Measurements from ENCODE around the gene CTDNEP1.

The CTDNEP1 gene

DNA sequence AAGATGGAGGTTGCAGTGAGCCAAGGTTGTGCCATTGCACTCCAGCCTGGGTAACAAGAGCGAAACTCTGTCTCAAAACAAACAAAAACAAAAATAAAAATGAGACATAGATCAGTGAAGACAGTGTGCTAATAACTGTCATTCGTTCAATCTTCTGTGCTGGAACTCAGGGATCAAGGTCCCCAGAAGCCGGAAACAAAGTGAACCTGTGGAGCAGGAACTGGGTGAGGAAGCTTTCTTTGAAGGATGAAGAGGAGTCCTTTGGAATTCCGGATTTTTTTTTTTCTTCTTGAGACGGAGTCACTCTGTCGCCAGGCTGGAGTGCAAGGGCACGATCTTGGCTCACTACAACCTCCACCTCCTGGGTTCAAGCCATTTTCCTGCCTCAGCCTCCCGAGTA, 27.9 kb upstream of the CTDNEP1 start:
- no peak for DNase-seq

DNA sequence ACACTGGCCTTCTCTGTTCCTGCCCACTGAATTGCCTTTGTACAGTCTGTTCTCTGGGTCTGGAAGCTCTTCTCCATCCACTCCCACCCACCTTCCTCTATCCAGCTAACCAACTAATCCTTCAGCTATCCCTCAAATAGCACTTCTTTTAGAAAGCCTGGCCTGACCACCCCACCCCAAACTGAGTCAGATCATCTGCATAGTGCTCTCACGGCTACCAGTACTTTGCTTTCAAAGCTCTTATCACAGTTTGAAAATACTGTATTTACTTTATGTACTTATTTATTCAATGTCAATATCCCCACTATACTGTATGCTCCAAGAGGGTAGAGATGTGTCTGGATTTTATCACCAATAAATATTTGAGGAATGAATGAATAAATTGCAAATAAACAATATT, 15.2 kb upstream of the CTDNEP1 start:
- DNase-seq, result no peak

DNA sequence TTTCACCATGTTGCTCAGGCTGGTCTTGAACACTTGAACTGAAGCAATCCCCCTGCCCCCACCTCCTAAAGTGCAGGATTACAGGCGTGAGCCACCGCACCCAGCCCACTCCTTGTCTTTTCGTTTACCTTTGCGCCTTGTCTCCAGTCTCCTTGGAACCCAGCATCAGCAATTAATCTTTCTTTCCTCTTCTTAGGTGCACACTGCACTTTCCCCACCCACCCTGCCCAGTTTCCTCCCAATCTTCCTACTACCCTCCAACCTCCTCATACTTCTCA, 12.2 kb upstream of the CTDNEP1 start:
- no peak for DNase-seq

DNA sequence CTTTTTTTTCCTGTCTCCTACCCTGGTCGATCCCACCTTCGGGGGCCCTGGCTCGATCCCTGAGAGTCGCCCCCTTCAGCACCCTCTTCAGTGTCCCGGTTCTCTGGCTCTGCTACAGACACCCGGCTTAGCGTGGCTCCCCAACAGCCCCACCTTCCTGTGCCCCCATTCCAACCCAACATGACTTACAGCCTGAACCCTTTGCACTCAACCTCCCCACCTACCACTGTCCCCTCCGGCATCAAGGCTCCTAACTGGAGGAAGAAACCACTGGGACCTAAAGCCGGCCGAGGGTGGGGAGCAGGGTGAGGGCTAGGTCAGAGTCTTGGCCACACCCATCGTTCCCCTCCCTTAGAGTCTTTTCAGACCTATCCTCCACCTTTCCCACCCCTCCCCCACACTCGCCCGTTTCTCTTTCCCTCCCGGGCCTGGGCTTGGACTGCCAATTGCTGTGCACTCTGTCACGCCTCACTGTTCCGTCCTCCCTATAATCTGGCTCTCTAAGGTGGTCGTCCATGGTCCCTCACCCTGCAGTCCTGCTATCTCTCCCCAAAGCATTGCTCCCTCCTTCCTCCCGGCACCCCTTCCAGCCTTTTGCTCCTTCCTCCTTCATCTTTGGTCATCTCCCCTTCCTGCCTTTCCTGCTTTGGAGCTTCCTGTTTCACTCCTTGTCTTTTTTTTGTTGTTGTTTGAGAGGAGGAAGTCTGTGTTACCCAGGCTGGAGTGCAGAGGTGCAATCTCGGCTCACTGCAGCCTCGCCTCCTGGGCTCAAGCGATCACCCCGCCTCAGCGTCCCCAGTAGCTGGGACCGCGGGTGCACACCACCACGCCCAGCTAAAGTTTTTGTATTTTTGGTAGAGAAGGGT, 11.6 kb upstream of the CTDNEP1 start:
- no peak for DNase-seq

DNA sequence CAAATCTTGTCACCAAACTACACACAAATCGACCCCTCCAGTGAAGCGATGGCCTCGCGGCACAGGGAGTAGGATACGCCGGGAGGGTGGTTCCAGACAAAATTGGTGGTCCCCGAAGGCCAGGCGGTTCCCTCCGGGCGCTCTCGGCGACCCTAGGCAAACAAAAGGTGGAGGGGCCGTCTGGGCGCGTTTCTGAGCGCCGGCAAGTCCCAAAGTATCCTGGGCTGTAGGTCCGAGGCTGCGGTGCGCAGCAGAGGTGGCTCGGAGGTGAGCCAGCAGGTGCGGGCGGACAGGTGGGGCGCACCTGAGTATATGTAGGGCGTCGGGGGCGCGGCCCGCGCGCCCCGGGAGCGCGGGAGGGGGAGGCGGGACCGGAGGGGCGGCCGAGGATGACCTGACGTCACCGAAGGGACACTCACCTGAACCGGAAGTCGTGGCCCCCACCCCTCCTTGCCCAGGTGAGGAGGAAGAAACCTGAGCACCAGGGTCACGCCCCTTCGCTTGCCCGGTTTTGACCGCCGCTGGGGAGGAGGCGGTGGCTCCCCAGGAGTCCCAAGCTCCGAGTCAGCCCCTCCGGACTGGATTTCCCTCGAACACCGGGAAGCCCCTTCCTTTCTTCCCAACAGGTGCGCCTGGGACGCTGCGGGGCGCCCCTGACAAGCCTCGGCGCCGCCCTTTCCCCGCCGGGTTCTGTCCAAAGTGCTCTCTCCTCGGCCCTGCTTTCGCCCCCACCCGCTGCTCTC, 10.8 kb upstream of the CTDNEP1 start, which contains the start of gene CLDN7:
TSS of gene CLDN7 (minus strand) at position 287 of the 743 bp plus-strand sequence. CDS start 435 bp downstream, outside the sequence.
- peak; percentile 29 for DNase-seq

DNA sequence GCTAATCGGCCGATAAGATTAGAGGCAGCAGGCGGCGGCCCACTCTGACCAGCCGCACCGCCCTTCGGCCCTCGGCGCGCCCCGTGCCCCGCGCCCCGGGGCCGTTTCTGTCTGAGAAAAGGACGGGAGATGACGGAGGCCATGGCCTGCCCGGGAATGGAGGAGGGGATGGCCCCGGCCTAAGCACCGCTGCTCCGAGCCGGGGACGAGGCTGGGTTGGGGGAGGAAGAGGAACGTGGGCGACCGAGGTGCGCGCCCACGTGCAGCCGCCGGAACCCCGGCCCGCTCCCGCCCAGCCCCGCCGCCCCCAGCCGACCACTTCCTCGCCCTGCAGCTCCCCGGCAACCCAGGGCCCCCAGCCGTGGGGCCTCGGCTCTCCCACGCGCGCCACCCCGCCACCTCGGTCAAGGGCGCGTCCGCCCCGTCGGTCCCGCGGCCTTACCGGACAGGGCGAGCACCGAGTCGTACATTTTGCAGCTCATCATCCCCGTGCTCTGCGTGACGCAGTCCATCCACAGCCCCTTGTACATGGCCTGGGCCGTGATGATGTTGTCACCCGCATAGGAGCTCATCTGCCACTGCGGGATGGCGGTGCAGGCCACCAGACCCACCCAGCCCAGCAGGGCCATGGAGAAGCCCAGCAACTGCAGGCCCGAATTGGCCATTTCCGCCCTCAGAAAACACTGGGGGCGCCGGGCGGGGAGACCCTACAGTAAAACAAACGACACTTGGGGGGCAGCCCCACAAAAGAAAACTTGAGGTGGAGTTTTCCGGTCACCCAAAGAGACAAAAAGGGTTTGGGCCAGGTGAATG, 10.1 kb upstream of the CTDNEP1 start:
- no peak for DNase-seq

DNA sequence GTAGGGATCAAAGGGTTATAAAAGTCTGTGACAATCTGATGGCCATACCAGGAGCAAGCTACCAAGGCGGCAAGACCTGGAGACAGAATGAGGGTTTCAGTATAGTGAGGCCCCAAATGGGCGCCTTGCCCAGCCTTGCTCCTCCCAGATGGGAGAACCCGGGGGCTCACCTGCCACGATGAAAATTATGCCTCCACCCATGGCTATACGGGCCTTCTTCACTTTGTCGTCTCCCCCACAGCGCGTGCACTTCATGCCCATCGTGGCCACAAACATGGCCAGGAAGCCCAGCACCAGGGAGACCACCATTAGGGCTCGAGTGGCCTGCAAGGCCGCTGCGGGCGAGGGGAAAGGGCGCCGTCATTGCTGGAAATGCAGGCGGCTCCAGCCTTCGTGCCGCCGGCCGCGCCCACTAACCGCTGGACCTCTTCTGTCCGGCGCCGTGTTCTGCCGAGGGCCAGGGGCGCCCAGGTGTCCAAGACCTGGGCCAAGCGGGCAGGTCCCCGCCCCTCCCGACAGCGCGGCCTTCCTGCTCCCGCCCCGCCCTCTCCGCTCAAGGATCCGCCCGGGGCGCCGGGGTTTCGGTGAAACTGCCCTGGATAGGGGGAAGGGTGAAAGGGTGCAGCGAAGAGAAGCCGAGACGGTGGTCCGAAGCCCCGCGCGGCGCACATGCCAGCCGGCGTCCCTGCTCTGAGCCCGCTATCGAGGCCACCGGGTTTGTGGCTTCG, 9.3 kb upstream of the CTDNEP1 start:
- DNase-seq, result no peak

DNA sequence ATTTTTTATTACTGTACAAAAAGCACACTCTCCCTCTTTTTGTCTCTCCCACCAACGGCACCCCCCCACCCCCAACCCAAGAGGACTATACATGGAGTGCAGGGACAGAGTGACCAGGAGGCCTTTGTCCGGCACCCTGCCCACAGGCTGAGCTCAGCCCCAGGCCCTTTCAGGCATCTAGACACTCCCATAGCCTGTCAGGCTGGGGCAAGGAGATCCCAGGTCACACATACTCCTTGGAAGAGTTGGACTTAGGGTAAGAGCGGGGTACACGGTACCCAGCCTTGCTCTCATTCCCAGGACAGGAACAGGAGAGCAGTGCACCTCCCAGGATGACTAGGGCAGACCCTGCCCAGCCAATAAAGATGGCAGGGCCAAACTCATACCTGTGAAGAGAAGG, 8.6 kb upstream of the CTDNEP1 start:
- no peak for DNase-seq

DNA sequence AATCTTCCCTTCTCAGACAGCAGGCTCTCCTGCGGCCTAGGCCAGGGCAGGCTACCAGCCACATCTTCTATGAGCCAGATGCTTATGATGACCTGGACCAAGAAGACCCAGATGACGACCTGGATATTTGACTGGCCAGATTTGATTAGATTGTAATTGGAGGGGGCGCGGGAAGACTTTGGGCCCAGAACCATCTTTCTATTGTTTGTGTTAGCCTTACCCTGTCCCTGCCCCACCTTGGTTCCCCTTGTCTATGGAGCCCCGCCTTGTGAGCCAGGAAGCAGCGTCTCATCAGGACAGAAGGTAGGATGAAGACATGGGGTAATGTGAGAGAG, 8.0 kb upstream of the CTDNEP1 start:
- DNase-seq, result no peak

DNA sequence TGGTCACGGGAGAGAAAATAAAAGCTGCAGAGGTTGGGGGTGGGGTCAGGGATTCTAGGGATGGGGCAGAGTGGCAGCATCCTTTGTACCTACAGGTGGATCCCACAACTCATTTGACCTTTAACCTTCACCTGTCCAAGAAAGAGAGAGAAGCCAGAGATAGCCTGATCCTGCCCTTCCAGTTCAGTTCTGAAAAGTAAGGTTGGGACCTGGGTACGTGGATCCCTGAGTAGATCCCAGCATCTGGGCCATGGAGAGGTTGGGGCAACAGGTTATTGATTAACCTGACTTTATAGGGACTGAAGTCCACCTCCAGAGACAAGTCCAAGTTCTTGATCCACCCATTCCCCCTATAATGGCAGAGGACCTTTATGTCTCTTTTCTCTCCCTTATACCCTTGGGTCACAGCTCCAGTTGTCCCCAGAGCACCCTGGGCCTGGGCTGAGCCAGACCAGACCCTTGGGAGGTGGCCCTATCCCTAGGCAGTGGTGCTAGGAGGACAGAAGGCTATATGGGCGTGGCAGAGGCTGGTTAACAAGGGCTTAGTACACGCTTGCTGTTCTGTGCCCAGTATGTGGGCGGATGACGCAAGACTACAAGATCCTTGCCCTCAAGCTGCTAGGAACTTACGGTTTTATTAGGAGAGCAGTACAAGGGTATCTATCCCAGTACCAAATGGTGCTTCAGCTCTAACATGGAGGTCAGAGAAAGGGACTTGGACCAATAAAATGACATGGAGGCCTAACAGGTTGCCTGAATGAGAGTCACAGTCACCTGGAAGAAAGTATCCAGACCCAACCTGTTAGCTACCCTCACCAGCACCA, 7.4 kb upstream of the CTDNEP1 start:
- no peak for DNase-seq

DNA sequence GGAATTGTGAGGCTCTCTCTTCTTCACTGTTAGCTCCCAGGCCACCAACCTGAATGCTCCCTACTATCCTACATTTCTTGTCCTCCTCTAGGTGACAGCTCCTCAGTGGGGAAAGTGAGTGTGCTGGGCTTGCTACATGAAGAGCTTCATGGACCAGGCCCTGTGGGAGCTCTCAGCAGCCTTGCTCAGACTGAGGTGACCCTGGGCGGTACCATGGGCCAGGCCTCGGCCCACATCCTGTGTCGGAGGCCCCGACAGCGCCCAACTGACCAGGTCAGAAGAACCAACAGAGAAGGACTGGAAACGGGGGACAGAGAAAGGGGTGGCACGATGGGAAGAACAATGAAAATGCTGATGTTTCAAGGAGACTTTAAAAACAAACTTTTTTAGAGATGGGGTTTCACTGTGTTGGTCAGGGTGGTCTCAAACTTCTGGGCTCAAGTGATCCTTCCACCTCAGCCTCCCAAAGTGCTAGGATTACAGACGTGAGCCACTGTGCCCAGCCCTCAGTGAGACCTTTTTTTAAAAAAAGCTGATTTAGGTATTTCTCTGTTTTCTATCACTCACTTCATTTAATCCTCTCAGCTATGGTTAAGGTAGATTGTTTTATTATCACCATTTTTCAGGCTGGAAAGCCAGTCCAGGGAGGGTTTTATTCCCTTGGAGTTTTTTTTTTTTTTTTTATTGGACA, 5.4 kb upstream of the CTDNEP1 start:
- DNase-seq, result no peak

DNA sequence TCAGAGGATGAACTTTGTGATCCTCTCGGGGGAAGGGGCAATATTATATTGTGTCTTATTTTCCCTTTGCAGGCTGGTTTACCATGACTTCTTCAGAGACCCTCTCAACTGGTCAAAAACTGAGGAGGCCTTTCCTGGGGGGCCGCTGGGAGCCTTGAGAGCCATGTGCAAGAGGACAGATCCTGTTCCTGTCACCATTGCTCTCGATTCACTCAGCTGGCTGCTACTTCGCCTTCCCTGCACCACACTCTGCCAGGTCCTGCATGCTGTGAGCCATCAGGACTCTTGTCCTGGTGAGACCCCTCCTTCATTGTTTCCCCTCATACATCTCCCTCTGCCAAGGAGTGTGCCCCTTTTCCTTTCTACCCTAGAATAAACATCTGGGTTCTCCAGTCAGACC, 3.0 kb upstream of the CTDNEP1 start:
- no peak for DNase-seq

DNA sequence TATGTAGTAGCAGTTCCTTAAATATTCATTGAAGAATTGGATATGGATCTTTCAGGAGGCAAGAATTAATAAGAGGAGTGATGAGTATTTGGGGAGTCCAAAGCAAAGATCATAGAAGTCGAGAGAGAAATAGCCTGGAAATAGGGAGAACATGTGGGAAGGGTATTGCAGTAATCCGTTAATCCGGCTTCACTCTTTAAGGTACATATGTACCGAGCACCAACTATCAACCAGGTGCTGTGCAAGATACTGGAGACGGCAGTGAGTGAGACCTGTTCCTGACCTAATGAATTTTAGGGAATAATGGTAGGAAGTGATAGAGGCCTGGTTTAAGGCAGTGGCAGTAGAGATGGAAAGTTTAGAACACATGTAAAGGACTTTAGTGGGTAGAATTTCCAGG, 1.5 kb upstream of the CTDNEP1 start:
- no peak for DNase-seq

DNA sequence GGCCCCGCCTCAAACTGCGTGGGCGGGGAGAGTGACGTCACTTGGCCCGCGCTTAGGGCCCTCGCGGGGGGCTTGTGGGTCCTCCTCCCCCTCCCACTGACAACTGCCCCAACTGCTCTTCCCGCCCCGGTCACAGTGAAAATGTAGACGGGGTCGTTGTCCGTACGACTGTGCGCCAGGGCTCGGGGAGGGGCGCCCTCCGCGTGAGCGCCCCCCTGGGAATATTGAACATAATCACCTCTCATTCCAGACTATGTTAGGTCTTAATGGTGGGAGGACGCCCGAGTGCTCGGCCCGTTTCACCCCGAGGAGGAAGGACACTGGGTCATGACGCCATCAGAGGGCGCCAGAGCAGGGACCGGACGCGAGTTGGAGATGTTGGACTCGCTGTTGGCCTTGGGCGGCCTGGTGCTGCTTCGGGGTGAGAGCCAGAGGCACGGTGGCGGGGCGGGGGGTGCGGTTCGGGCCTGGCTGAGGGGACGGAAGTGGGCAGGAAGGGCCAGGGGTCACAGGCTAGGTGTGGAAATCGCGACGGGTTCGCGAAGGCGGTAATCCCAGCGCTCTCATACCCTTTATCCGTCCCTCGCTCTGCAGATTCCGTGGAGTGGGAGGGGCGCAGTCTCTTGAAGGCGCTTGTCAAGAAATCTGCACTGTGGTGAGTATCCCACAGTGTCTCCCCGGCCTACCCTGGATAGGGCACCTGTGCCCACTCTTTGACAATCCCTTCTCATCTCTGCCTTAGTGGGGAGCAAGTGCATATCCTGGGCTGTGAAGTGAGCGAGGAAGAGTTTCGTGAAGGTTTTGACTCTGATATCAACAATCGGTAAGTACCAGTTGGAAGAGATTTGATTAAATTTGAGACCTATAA, 876 bp upstream of the CTDNEP1 start, which contains the start of gene ELP5:
TSS of gene ELP5 (plus strand) at position 40 of the 868 bp plus-strand sequence. CDS start at position 376, 336 bp downstream.
- DNase-seq, result no peak

DNA sequence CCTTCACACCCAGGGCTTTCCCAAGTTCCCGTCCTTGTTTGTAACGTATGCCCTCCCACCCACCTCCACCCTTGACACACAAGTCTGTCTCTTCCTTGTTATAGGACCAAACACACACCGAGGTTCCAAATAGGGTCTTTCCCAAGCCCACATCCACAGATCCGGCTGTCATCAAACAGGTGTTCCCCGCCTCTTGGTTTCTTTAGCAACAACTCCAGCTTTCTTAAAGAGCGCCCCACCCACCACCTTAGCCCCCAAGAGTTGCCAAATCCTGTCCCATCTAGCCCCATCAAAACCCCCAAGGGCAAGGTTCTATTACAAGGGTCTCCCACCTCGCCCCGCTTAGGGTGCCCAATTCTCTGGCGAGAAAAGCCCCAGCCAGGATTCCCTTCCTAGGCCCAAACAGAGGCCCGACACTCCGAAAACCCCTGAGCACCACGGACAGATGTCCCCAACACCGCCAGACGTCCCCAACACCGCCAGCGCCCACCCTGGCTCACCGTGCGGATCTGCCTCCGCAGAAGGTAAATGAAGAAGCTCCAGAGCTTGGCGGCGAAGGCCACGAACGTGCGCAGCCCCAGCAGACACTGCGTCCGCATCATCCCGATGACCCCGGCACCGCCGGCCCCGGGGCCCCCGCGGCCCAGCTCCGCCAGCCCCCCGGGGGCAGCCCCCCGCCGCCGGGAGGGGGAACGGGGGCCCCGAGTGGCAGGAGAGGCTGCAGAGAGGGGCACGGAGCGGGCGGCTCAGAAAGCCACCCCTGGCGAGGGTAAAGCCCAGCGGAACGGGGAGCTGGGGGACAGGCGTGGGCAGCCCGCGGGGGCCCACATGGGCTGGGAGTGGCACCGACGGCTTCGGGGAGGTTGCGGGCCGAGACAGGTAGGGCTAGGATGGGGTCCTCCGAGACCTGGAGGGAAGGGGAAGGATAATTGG, 573 bp downstream of the CTDNEP1 start:
- no peak for DNase-seq

DNA sequence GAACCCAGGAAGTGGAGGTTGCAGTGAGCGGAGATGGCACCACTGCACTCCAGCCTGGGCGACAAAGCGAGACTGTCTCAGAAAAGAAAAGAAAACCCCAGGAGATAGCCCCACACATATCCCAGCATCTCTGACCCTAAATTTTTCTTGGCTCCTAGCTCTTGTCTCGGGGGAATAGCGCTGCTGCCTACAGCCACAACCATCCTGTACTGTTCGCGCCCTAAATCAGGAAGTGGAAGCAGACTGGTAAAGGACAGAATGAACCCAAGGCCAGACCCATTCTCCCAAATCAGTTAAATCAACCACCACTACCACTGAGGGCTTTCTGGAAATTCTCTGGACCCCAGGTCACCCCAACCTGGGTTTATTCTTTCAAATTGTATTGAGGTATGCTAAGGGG, 1.7 kb downstream of the CTDNEP1 start:
- DNase-seq, result no peak

DNA sequence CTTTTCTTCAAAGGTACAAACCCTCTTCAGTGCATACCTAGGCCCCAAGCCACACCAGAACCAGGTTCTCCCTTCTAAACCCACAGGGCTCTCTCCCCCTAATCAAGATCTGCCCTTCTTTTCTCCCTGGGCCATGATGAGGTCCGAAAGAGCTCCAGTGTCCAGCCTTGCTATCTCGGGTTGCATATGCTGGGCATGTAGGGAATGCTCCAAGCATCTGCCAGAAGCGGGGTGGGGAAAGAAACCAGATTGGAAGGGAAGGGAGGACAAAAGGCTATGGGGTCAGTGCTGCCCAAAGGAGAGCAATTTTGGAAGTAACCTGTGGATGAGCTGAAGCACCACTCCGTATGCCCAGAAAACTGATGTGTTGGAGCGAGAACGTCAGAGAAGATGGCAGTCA, 2.3 kb downstream of the CTDNEP1 start:
- DNase-seq, result no peak

DNA sequence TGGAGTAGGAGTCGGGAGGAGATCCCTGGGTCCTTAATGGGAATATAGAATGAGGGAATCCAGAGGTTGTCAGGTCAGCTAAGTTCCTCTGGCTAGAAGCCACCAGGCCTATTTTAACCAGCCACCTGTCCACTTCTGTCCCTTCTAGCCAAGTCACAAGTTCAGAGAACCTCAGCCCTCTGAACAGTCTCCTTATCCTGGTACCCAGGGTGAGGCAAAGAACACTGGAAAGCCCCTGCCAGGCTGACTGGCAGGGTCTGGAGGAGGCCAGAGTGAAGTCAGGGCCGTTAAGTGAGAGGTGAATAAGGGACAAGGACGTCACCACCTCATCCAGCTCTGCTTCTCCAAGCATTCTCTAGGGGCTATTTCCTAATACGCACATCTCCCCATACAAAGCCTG, 2.7 kb downstream of the CTDNEP1 start:
- no peak for DNase-seq

DNA sequence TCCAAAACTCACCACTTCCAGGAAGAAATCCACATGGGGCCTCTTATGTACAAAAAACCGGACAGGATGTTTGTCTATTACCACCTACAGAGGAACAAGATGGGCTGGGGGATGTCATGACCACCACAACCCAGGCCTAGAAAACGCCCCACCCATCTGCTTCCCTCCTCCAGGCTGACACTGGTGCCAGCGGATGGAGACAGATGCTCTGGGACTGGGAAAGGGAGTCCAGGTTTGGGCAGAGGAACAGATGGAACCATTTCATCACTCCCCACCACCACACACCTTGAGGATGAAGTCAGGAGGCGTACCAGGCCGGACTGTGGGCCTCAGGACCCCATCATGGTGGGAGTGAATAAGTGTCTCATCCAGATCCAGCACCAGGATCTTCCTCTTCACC, 4.8 kb downstream of the CTDNEP1 start:
- DNase-seq, result no peak
